SK-N-SH (cell line): ENCODE results near the gene CHTF18. TPM values are rescaled to one million over a fixed set of nuclear protein-coding genes. Genes with fewer than 3 reads are reported as not detected.

ENCODE experiments used
- CTCF ChIA-PET: fragments of 300-600, 350-600 bp; formaldehyde crosslinking; extraction: SDS; loops from one replicate; lab custom pipeline; 2021; lab: Yijun Ruan, JAX
- POLR2A ChIA-PET: fragments of 350-600 bp; sonication (Branson Sonifier 250); formaldehyde crosslinking; extraction: SDS; loops from one replicate; lab custom pipeline; 2020; ENCODE audit warnings: antibody characterized with exemption, inconsistent platforms; lab: Yijun Ruan, JAX
- DNase-seq: peaks from one replicate; pipeline ENCODE4 v3.0.0; 2012
- H2AFZ ChIP-seq: fragments of 200-600 bp; sonication (generic); 2 replicates; pipeline ENCODE4 v1.8.1; 2016; ENCODE audit warnings: antibody characterized with exemption, mild to moderate bottlenecking, low read depth
- H3F3A ChIP-seq: fragments of 200-600 bp; sonication (generic); replicated peaks from 2 replicates; pipeline ENCODE3; 2016; ENCODE audit warnings: antibody characterized with exemption, mild to moderate bottlenecking; ENCODE audit not compliant: insufficient read depth
- H3K27ac ChIP-seq, 2 experiments: fragments of 200-500 bp in 1 of 2; fragments of 200-600 bp in 1 of 2; sonication (Bioruptor generic) in 1 of 2; sonication (generic), shearing (Covaris generic) in 1 of 2; 2 replicates each; pipeline versions ENCODE4 v1.5.1 to v1.6.1; 2014 to 2016; ENCODE audit warnings: low read depth in 2 of 2, inconsistent platforms in 1 of 2, low read length in 1 of 2, mild to moderate bottlenecking in 1 of 2, mixed read lengths in 1 of 2
- H3K27me3 ChIP-seq: fragments of 200-600 bp; sonication (generic), shearing (Covaris generic); 2 replicates; pipeline ENCODE4 v1.6.1; 2016; ENCODE audit warnings: mixed run types; ENCODE audit not compliant: insufficient read depth
- H3K36me3 ChIP-seq, 2 experiments: fragments of 200-500 bp in 1 of 2; fragments of 200-600 bp in 1 of 2; sonication (Bioruptor generic) in 1 of 2; sonication (generic) in 1 of 2; replicated peaks in 1 of 2; 2 replicates each; pipeline versions ENCODE3 to v1.5.1; 2014 to 2016; ENCODE audit warnings: low read length in 1 of 2, mild to moderate bottlenecking in 1 of 2; ENCODE audit not compliant: insufficient read depth in 2 of 2, control insufficient read depth in 1 of 2
- H3K4me1 ChIP-seq, 2 experiments: fragments of 200-500 bp in 1 of 2; fragments of 200-600 bp in 1 of 2; sonication (Bioruptor generic) in 1 of 2; sonication (generic), shearing (Covaris generic) in 1 of 2; 2 replicates each; pipeline versions ENCODE4 v1.5.1 to v1.6.1; 2014 to 2016; ENCODE audit warnings: low read depth in 1 of 2, low read length in 1 of 2, mixed run types in 1 of 2; ENCODE audit not compliant: insufficient read depth in 2 of 2, control insufficient read depth in 1 of 2
- H3K4me2 ChIP-seq: fragments of 200-600 bp; sonication (generic), shearing (Covaris generic); 2 replicates; pipeline ENCODE4 v1.6.1; 2017; ENCODE audit warnings: mixed run types
- H3K4me3 ChIP-seq, 2 experiments: fragments of 200-500 bp in 1 of 2; fragments of 200-600 bp in 1 of 2; sonication (Bioruptor generic) in 1 of 2; sonication (generic), shearing (Covaris generic) in 1 of 2; 2 replicates each; pipeline versions ENCODE4 v1.5.1 to v1.8.1; 2014 to 2016; ENCODE audit warnings: low read depth in 2 of 2, inconsistent platforms in 1 of 2, low read length in 1 of 2, mild to moderate bottlenecking in 1 of 2, mixed read lengths in 1 of 2, moderate library complexity in 1 of 2
- H3K79me2 ChIP-seq: fragments of 200-600 bp; sonication (generic); 2 replicates; pipeline ENCODE4 v1.8.1; 2017; ENCODE audit warnings: mild to moderate bottlenecking; ENCODE audit not compliant: insufficient read depth
- H3K9ac ChIP-seq: fragments of 200-600 bp; sonication (generic); 2 replicates; pipeline ENCODE4 v1.6.1; 2017; ENCODE audit warnings: mixed run types
- H3K9me2 ChIP-seq: fragments of 200-600 bp; sonication (generic); 2 replicates; pipeline ENCODE4 v1.6.1; 2017; ENCODE audit warnings: mixed run types
- H3K9me3 ChIP-seq: fragments of 200-600 bp; sonication (generic); 2 replicates; pipeline ENCODE4 v1.6.1; 2017; ENCODE audit warnings: mixed run types, mild to moderate bottlenecking, moderate library complexity
- H4K20me1 ChIP-seq: fragments of 200-600 bp; sonication (generic); 2 replicates; pipeline ENCODE4 v1.6.1; 2017; ENCODE audit warnings: mild to moderate bottlenecking, mixed run types; ENCODE audit not compliant: insufficient read depth
- CHD2 ChIP-seq: fragments of 150-350 bp; IDR thresholded peaks from 2 replicates; pipeline ENCODE4 v1.6.1; 2018; ENCODE audit warnings: low read length; ENCODE audit not compliant: partially characterized antibody
- ELF1 ChIP-seq: IDR thresholded peaks from 2 replicates; pipeline ENCODE4 v1.4.0; 2012
- EP300 ChIP-seq, 2 experiments: IDR thresholded peaks; 2 replicates each; pipeline versions ENCODE4 v1.4.0 to v1.6.1; 2012; ENCODE audit warnings: borderline replicate concordance in 1 of 2, low read depth in 1 of 2, low read length in 1 of 2
- EZH2phosphoT487 ChIP-seq: fragments of 200-600 bp; sonication (generic); IDR thresholded peaks from 2 replicates; pipeline ENCODE4 v1.6.1; 2017; ENCODE audit warnings: low read depth, mixed run types, mild to moderate bottlenecking, antibody characterized with exemption, moderate library complexity, borderline replicate concordance
- FOSL2 ChIP-seq: IDR thresholded peaks from 2 replicates; pipeline ENCODE4 v1.4.0; 2012; ENCODE audit warnings: low read depth, mild to moderate bottlenecking, moderate library complexity, borderline replicate concordance
- FOXJ3 ChIP-seq: sonication (generic); formaldehyde crosslinking; IDR thresholded peaks from 2 replicates; pipeline ENCODE4 v1.5.1; 2020; ENCODE audit warnings: mild to moderate bottlenecking, missing genetic modification reagents
- FOXM1 ChIP-seq: IDR thresholded peaks from 2 replicates; pipeline ENCODE4 v1.4.0; 2012; ENCODE audit warnings: low read depth, mild to moderate bottlenecking
- GATA2 ChIP-seq: sonication (generic); formaldehyde crosslinking; IDR thresholded peaks from 2 replicates; pipeline ENCODE4 v1.5.0; 2020; ENCODE audit warnings: mild to moderate bottlenecking, missing genetic modification reagents
- JUND ChIP-seq: IDR thresholded peaks from 2 replicates; pipeline ENCODE4 v1.4.0; 2012
- MEF2A ChIP-seq: IDR thresholded peaks from 2 replicates; pipeline ENCODE4 v1.4.0; 2012; ENCODE audit warnings: low read depth, borderline replicate concordance
- NRF1 ChIP-seq: IDR thresholded peaks from 2 replicates; pipeline ENCODE4 v1.6.1; 2012; ENCODE audit warnings: low read depth, mild to moderate bottlenecking, low read length
- POLR2AphosphoS5 ChIP-seq: IDR thresholded peaks from 2 replicates; pipeline ENCODE4 v1.6.1; 2012; ENCODE audit warnings: low read depth, low read length
- RCOR1 ChIP-seq: fragments of 150-350 bp; IDR thresholded peaks from 2 replicates; pipeline ENCODE4 v1.6.1; 2017; ENCODE audit warnings: antibody characterized with exemption, low read length
- RXRA ChIP-seq: IDR thresholded peaks from 2 replicates; pipeline ENCODE4 v1.4.0; 2012; ENCODE audit warnings: low read depth, mild to moderate bottlenecking, borderline replicate concordance
- SIN3A ChIP-seq: IDR thresholded peaks from 2 replicates; pipeline ENCODE4 v1.6.1; 2012; ENCODE audit warnings: low read depth, mild to moderate bottlenecking, low read length, moderate library complexity, borderline replicate concordance
- SMC3 ChIP-seq: IDR thresholded peaks from 2 replicates; pipeline ENCODE4 v1.6.1; 2012; ENCODE audit warnings: low read depth, low read length, improper control_type of control experiment
- TCF12 ChIP-seq: IDR thresholded peaks from 2 replicates; pipeline ENCODE4 v1.4.0; 2012
- TEAD4 ChIP-seq: IDR thresholded peaks from 2 replicates; pipeline ENCODE4 v1.4.0; 2012; ENCODE audit warnings: mild to moderate bottlenecking, borderline replicate concordance; ENCODE audit not compliant: insufficient read depth
- WGBS: methylation state at CpG from one replicate; pipeline ENCODE4 v1.1.6; 2017; ENCODE audit warnings: low lambda C conversion rate; 5-methylcytosine and 5-hydroxymethylcytosine counted together
- polyA plus RNA-seq, 3 experiments: library from polyadenylated mRNA; depleted of rRNA; stranded (reverse); fragments of >200 nt; gene quantifications; 2 replicates each; pipeline ENCODE4 v1.2.3, GENCODE V29; 2012
- TF ChIP-seq, protein P1 (sequence below): fragments of 150-350 bp; IDR thresholded peaks from 2 replicates; pipeline ENCODE4 v1.6.1; 2017; ENCODE audit warnings: antibody characterized with exemption, low read length, low read depth, borderline replicate concordance
- TF ChIP-seq, protein P2 (sequence below): IDR thresholded peaks from 2 replicates; pipeline ENCODE4; 2012
- TF ChIP-seq, protein P3 (sequence below): fragments of 200-600 bp; sonication (generic); IDR thresholded peaks from 2 replicates; pipeline ENCODE4 v1.6.1; 2017; ENCODE audit warnings: antibody characterized with exemption, mild to moderate bottlenecking, moderate library complexity
- TF ChIP-seq, protein P4 (sequence below): IDR thresholded peaks from 2 replicates; pipeline ENCODE4 v1.4.0; 2012; ENCODE audit warnings: low read depth, borderline replicate concordance

The CHTF18 gene
- polyA plus RNA-seq, 1 of the 3 experiments (the other 2 are of a cell fraction), result 17.7 TPM

DNA sequence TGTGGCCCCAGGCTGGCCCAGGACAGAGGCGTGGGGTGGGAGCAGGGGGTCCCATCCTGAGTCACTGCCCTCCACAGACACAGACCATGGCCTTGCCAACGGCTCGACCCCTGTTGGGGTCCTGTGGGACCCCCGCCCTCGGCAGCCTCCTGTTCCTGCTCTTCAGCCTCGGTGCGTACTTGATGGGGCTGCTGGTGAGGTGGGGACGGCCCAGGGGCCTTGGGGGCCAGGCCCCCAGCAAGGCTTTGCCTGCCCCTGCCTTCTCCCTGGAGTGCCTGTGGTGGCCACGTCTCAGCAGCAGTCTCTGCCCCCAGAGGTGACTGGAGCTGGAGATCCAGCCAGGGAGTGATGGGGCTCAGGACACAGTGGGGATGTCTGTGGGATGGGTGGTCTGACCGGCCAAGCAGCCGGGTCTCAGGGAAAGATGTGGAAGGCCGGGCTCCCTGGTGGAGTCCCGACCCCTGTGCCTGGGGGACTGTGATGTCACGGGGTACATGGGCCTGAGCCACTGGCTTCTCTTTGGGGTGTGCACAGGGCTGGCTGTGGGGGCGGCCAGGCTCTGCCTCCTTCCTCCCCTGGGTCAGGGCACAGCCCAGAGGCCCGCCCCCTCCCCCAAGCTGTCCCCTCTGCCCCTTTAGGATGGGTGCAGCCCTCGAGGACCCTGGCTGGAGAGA is 25.7 kb upstream of the CHTF18 start:
- H3K4me3 ChIP-seq, result no peak overlapping the region
- POLR2A ChIA-PET, result no interaction called here
- no peaks in the 10 kb centered on the region for H3K9me2 ChIP-seq
- no peak overlapping the region for H3K9ac ChIP-seq
- no peaks in the 10 kb centered on the region for H3K4me1 ChIP-seq
- CTCF ChIA-PET, result no interaction called here
- H3K27ac ChIP-seq, result no peak overlapping the region
- no peak for TF ChIP-seq GATA2 (CRISPR knock-in tag)
- no peak for TF ChIP-seq TEAD4
- TF ChIP-seq RCOR1, result no peak
- no peak for TF ChIP-seq CHD2
- TF ChIP-seq FOSL2, result no peak
- TF ChIP-seq RXRA, result no peak
- no peak for TF ChIP-seq MEF2A
- no peak for TF ChIP-seq SIN3A
- TF ChIP-seq SMC3, result no peak
- no peak for TF ChIP-seq FOXJ3 (CRISPR knock-in tag)
- no peak for TF ChIP-seq POLR2AphosphoS5
- TF ChIP-seq TCF12, result no peak
- TF ChIP-seq, protein P1, sequence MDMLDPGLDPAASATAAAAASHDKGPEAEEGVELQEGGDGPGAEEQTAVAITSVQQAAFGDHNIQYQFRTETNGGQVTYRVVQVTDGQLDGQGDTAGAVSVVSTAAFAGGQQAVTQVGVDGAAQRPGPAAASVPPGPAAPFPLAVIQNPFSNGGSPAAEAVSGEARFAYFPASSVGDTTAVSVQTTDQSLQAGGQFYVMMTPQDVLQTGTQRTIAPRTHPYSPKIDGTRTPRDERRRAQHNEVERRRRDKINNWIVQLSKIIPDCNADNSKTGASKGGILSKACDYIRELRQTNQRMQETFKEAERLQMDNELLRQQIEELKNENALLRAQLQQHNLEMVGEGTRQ, result no peak
- TF ChIP-seq FOXM1, result no peak
- TF ChIP-seq EP300 (IDR thresholded peaks at IDR 0.05; ENCODE audit: borderline replicate concordance in 1 of 2, low read depth in 1 of 2, low read length in 1 of 2), result no peak
- no peak for TF ChIP-seq ELF1
- H3K36me3 ChIP-seq, result no peaks in the 10 kb centered on the region
- H3K79me2 ChIP-seq, result no peaks in the 10 kb centered on the region
- H3F3A ChIP-seq, result no peaks in the 10 kb centered on the region
- H3K4me2 ChIP-seq, result no peak overlapping the region
- no peak for DNase-seq
- no peaks in the 10 kb centered on the region for H3K27me3 ChIP-seq
- no peak overlapping the region for H2AFZ ChIP-seq
- H4K20me1 ChIP-seq, result no peaks in the 10 kb centered on the region
- 56% methylated on average over 5 of the region's 17 CpGs for WGBS
- no peaks in the 10 kb centered on the region for H3K9me3 ChIP-seq

DNA sequence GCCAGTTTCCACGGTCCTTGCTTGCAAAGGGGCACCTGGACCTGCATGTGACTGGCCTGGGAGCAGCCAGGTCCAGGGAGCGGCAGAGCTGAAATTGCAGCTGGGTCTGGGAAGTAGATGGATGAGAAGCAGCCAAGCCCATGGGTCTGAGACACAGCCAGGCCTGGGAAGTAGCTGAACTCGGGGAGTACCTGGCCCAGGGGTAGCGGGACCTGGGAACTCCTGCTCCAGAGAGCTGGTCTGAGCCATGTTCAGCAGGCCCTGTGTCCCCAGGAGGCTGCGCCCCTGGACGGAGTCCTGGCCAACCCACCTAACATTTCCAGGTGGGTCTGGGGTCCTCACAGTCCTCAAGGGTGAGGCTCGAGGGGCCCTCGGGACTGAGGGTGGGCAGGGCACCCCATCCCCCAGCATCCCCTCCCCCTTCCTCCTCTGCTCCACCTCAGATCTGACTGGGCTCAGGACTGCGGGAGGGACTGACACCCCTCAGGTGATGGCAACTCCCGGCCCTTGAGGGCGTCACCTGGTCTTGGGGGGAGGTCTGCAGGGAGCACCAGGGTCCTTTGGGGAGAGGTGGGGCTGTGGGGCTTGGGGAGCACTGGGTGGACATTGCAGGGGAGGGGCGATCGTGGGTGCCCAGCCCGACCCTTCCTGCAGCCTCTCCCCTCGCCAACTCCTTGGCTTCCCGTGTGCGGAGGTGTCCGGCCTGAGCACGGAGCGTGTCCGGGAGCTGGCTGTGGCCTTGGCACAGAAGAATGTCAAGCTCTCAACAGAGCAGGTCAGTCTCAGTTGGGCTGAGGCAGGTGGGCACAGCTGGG is 24.8 kb upstream of the CHTF18 start:
- no peak for DNase-seq
- H3F3A ChIP-seq, result no peaks in the 10 kb centered on the region
- no peaks in the 10 kb centered on the region for H3K9me2 ChIP-seq
- no peak overlapping the region for H3K27ac ChIP-seq
- H3K9ac ChIP-seq, result no peak overlapping the region
- no peaks in the 10 kb centered on the region for H3K4me1 ChIP-seq
- H3K36me3 ChIP-seq, result no peaks in the 10 kb centered on the region
- H2AFZ ChIP-seq, result no peak overlapping the region
- H3K9me3 ChIP-seq, result no peaks in the 10 kb centered on the region
- no peak overlapping the region for H3K4me2 ChIP-seq
- H4K20me1 ChIP-seq, result no peaks in the 10 kb centered on the region
- no peak overlapping the region for H3K4me3 ChIP-seq
- H3K79me2 ChIP-seq, result no peaks in the 10 kb centered on the region
- POLR2A ChIA-PET, result no interaction called here
- CTCF ChIA-PET, result no interaction called here
- no peaks in the 10 kb centered on the region for H3K27me3 ChIP-seq
- WGBS, result 27% methylated on average over 13 of the region's 21 CpGs
- no peak for TF ChIP-seq NRF1
- TF ChIP-seq EZH2phosphoT487, result no peak
- TF ChIP-seq RXRA, result no peak
- no peak for TF ChIP-seq FOXJ3 (CRISPR knock-in tag)
- TF ChIP-seq, protein P2, sequence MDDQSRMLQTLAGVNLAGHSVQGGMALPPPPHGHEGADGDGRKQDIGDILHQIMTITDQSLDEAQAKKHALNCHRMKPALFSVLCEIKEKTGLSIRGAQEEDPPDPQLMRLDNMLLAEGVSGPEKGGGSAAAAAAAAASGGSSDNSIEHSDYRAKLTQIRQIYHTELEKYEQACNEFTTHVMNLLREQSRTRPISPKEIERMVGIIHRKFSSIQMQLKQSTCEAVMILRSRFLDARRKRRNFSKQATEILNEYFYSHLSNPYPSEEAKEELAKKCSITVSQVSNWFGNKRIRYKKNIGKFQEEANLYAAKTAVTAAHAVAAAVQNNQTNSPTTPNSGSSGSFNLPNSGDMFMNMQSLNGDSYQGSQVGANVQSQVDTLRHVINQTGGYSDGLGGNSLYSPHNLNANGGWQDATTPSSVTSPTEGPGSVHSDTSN, result no peak
- TF ChIP-seq JUND, result no peak
- TF ChIP-seq, protein P3, sequence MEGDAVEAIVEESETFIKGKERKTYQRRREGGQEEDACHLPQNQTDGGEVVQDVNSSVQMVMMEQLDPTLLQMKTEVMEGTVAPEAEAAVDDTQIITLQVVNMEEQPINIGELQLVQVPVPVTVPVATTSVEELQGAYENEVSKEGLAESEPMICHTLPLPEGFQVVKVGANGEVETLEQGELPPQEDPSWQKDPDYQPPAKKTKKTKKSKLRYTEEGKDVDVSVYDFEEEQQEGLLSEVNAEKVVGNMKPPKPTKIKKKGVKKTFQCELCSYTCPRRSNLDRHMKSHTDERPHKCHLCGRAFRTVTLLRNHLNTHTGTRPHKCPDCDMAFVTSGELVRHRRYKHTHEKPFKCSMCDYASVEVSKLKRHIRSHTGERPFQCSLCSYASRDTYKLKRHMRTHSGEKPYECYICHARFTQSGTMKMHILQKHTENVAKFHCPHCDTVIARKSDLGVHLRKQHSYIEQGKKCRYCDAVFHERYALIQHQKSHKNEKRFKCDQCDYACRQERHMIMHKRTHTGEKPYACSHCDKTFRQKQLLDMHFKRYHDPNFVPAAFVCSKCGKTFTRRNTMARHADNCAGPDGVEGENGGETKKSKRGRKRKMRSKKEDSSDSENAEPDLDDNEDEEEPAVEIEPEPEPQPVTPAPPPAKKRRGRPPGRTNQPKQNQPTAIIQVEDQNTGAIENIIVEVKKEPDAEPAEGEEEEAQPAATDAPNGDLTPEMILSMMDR, result no peak
- TF ChIP-seq, protein P4, sequence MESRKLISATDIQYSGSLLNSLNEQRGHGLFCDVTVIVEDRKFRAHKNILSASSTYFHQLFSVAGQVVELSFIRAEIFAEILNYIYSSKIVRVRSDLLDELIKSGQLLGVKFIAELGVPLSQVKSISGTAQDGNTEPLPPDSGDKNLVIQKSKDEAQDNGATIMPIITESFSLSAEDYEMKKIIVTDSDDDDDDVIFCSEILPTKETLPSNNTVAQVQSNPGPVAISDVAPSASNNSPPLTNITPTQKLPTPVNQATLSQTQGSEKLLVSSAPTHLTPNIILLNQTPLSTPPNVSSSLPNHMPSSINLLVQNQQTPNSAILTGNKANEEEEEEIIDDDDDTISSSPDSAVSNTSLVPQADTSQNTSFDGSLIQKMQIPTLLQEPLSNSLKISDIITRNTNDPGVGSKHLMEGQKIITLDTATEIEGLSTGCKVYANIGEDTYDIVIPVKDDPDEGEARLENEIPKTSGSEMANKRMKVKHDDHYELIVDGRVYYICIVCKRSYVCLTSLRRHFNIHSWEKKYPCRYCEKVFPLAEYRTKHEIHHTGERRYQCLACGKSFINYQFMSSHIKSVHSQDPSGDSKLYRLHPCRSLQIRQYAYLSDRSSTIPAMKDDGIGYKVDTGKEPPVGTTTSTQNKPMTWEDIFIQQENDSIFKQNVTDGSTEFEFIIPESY, result no peak
